Dermis blood vessel endothelial cell (primary cell): ENCODE measurements around the gene SVIL. TPM values are rescaled to one million over a fixed set of nuclear protein-coding genes. Genes with fewer than 3 reads are reported as not detected.

ENCODE experiments used
- DNase-seq: peaks from one replicate; pipeline ENCODE4 v3.0.0; 2010
- total RNA-seq: library from RNA; depleted of rRNA; stranded (reverse); fragments of >200 nt; gene quantifications from 2 replicates; pipeline ENCODE4 v1.2.3, GENCODE V29; 2014

Gene SVIL
- total RNA-seq, result 80.8 and 98.9 TPM in 2 replicates

DNA sequence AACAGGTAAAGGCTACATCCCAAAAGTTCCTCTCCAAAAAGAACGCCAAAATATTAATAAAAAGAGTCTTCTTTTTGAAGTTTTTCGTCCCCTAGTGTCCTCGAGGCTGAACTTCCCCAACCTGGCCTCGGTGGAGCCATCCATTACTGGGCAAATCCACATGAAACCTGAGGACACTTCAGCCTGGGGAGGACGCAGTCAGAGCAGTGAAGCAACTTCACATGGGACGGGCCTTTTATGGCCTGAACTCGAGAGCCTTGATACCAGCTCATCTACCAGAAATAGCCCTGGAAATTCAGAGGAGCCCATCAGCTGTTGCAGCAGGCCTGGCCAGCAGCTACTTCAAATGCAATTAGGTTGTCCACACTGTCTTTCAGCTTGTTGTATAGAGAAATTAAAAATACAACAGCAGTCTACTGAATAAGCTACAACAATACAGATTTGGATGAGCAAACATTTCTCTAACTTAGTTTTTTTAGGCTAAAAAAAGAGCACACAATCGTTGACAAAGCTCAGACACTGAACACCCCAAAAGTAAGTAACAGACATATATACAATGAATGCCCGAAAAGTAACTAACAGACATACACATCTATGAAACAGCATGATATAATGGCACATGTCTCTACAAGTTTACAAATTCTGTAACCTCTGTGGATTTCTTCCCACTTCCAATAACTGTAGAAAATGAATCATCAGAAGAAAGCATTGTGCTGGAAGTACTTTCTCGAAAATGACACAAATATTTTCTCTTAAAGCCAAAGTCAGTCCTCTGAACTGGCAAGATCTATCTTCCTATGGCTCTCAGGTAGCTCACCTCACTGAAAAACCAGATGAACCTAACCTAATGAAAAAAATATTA, at the start of gene SVIL:
SVIL (minus strand) TSS at position 208 of the 862 bp plus-strand sequence. CDS start 79,913 bp downstream, outside the sequence.
- DNase-seq, result peak; percentile 64

GRCh38 chr10:29681676-29682448, 47.1 kb upstream of the SVIL start:
- no peak for DNase-seq

DNA sequence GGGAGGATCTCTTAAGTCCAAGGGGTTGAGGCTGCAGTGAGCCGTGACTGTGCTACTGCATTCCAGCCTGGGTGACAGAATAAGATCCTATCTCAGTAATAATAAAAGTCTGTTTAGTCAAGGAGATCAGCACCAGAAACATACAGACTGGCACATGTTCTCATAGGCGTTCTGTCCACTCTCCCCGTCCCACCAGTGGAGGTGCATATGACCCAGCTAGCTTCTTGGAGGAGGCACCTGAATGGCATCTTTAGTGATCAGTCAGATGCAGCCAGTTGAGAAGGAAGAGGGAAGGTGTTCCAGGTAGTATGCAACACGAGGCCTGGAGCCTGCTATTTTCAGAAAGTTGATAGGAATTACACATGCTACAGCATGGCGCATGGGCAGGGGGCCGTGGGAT, 45.3 kb upstream of the SVIL start:
- DNase-seq, result no peak

- no peak for DNase-seq
Observed at GRCh38 chr10:29676732-29677131, 42.0 kb upstream of the SVIL start.

DNA sequence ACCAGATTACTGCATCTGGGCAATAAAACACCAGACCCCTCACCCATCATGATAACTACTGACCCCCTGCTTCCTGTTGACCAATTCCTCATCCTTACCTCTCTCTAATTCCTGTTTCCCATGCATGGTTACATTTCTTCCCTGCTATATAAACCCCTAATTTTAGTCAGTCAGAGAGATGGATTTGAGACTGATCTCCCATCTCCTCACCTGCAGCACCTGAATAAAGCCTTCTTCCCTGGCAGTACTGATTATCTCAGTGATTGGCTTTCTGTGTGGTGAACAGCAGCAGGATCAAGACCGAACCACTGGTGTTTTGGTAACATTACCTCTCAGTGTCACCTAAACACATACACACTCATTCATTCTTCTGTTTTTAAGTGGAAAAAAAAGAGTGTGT, 41.2 kb upstream of the SVIL start:
- no peak for DNase-seq

DNA sequence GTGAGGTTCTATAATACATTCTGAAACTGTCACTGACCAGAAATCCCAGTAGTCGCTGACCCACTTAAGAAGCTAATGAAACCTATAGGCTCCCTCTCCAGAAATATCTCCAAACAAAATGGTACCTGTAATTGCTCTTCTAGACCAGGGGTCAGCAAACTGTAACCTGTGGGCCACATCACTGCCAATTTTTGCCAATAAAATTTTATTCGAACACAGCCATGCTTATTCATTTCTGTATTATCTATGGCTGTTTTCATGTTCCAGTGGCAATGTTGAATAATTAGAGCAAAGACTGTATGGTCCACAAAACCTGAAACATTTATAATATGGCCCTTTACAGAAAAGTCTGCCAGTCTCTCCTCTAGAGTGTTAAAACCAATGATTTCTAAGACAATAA, 37.2 kb upstream of the SVIL start:
- DNase-seq, result no peak

DNA sequence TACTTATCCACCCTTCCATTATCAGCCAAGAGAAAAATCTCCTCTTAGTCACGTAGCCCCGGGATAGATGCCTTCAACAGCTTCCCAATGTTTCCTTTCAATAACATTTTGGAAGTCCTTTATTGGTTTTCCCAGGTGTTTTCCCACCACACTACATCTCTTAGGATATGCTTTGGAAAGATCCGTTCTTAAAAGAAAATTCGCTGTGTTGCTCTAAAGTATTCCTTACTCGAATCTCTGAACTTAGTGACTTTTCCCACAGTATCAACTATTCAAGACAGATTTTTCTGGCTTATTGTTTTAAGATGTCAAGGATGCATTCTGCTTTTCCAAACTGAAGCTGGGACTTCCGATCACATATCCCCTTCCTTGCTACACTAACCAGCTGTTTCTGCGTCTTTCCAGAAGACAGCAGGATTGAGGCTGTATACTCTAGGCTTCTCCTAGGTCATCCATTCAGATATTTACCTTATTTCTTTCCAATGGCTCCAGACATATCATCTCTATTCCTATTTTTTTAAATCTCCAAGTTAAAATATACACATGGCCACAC, 36.5 kb upstream of the SVIL start:
- no peak for DNase-seq

GRCh38 chr10:29670761-29671160, 36.0 kb upstream of the SVIL start:
- DNase-seq, result no peak

DNA sequence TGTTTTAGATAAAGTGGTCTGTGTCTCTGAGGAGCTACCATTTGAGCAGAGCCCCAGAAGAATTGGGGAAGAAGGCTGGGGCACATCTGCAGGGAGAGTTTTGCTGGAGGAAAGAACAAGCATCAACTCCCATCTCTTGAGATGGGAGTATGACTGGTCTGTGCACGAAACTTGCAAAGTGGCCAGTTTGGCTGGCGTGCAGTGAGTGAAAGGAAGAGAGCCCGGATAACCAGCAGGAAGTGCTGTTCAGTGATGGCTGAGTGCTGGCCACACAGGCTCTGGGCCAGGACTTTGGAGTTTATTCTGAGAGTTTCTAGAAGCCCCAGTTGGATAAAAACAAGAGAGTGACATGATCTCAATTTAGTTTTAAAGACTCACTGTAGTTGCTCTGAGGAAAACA, 34.4 kb upstream of the SVIL start:
- peak; percentile 83 for DNase-seq

DNA sequence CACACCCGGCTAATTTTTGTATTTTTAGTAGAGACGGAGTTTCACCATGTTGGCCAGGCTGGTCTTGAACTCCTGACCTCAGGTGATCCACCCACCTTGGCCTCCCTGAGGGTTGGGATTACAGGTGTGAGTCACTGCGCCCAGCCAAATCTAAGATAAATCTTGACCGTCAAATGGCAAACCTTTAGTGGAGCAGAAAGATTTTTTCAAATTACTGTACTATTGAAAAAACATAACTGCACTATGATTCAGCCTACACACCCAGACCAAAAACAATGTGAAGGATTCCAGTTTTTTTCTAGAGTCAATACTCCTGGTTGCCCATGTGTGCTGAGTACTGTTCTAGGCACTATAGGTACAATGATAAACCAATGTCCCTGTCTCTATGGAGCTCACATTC, 33.9 kb upstream of the SVIL start:
- peak; percentile 54 for DNase-seq

DNA sequence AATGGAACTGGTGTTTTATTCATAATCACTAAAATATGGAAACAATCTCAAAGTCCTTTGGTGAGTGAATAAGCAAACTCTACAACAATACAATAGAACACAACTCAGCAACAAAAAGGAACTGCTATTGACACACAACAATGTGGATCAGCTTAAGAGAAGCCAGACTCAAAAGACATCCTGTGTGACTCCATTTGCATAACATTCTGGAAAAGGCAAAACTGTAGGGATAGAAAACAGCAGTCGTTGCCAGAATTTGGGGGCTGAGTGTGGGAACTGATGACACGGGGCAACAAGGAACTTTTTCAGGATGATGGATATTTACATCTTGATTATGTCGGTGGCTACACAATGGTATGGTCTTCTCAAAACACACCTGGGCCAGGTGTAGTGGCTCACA, 32.4 kb upstream of the SVIL start:
- DNase-seq, result peak; percentile 28

DNA sequence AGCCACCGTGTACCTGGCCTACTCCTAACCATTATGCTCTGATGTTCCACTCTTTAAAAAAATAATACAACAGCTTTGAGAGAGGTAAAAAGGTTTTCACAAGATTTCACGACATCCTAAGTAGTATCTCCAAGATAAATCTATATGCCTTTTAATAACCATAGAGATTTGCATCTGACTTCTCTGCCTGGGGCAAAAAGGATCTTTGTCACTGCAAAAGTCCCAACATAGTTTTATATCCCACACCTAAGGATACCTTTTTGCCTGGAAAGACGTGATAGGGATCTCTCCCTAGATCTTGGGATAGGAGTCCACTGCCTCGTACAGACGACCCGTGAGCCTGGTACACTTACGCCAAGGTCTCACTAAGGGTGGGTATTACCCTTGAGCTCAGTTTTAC, 31.4 kb upstream of the SVIL start:
- DNase-seq, result no peak

GRCh38 chr10:29663718-29664117, 28.9 kb upstream of the SVIL start:
- DNase-seq, result no peak

DNA sequence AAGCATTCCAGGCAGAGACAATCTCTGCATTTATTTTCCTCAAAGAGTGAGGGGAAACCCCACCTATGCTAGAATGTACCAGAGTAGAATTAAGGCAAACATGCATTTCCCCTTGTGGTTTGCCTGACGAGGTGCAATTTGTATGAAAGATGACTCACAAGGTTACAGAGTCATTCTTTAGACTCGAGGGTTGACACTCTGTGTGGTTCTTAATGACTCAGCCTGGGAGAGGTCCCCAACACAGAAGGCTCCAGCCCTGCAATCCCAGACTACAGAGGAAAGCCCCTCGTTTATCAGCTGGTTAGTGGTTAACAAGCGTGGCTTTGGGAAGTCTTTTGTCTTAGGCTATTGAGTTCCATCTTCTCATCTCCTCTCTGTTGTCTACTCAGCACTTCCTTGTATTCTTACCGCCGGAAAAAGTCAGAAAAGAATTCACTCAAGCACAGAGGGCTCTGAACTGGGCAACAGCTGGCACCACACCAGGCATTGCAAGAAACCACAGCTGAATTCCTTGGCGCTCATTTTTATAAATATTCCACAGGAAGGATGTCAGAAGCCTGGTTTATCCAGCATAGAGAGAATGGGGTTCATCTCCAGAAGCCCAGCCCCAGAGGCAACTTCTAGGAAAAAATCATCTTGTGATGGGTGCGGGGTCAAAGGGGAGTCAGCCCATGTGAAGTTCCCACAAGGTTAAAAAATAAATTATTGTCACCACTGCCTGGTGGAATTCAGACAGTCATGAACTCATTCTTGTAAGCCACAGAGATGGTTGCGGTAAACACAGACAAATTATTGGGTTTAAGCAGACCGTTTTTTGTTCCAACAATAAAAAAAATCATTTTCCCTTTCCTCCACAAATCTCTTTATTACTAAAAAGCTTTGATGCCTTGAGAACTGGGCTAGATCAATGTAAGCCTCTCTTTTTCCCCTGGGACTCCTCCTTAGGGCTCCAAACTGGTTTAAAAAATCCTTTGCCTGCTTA, 24.5 kb upstream of the SVIL start:
- peak; percentile 98 for DNase-seq

DNA sequence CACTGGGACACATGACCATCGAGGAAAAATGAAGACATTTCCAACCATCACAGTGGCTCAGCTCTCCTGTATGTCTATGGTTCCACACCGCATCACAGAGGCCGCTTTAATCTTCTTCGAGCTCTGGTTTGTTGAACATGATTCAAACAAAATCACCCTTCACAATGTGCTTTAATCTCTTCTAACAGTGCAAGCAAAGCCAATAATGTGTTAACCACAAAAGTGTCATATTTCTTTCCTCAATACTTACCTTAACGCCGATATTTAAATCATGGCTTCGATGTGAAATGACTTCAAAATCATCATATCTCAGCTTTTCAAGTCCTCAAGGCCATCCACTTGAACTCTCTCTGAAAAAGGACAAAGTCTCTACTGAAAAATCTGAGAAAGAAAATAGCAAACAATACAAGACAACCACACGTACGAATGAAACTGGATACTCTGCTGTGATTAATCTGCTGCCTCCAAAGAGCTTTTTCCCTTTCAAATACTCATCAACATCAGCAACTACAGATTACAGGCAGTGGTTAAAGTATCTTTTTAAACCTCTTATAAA, 23.0 kb upstream of the SVIL start:
- no peak for DNase-seq

DNA sequence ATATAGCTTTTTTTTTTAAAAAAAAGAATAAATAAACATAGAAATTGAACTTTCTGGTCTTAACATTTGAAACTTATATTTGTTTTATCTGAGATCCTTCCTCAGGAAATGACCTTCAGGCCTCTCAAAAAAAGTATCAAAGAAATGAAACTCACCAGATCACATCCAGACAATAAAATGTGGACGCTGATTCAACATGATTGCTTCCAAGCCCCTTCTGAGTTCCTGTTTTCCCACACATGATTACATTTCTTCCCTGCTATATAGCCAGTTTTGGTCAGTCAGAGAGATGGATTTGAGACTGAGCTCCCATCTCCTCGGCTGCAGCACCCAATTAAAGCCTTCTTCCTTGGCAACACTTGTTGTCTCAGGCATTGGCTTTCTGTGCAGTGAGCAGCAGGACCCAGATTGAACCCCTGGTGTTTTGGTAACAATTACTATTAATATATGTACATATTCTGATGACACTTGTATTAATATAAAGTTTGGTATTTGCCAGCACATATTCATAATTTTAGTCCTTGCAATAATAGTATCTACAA, 21.8 kb upstream of the SVIL start:
- DNase-seq, result peak; percentile 70

GRCh38 chr10:29652192-29652591, 17.4 kb upstream of the SVIL start:
- DNase-seq, result no peak

- no peak for DNase-seq
Observed at GRCh38 chr10:29651767-29652166, 17.0 kb upstream of the SVIL start.

DNA sequence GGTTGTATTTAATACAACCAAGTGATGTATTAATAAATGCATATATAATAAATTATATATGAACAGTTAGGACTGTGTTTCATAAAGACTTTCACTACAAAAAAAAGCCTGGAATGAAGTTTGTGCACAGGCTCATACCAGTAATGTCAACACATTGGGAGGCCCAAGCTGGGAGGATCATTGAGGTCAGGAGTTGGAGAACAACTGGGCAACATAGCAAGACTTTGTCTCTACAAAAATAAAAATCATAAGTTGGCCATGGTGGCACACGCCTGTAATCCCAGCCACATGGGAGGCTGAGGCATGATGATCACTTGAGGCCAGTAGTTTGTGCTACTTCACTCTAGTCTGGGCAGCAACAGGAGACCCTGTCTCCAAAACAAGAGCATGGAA, 15.8 kb upstream of the SVIL start:
- no peak for DNase-seq

GRCh38 chr10:29649561-29650551, 15.1 kb upstream of the SVIL start:
- no peak for DNase-seq

GRCh38 chr10:29648983-29649268, 14.2 kb upstream of the SVIL start:
- peak; percentile 25 for DNase-seq
